A673 (cell line): ENCODE data around the gene PVR. TPM values are rescaled to one million over a fixed set of nuclear protein-coding genes. Genes with fewer than 3 reads are reported as not detected.
"Not testable (repeated sequence)": the region's sequence is repeated elsewhere in the genome, so short reads cannot be mapped to it uniquely, and the experiment has no call there.

ENCODE experiments used
- BruUV-seq: library from RNA; stranded (reverse); fragments of 400-500 nt; replicated peaks from 2 replicates; lab custom pipeline; 2021; lab: Mats Ljungman, UMichigan
- CTCF ChIA-PET: fragments of 300-600 bp; sonication (Branson Sonifier 250); formaldehyde crosslinking; loops from one replicate; lab custom pipeline; 2022; ENCODE audit warnings: antibody characterized with exemption; lab: Charles Lee
- POLR2A ChIA-PET: fragments of 300-600 bp; sonication (Branson Sonifier 250); formaldehyde crosslinking; loops from one replicate; lab custom pipeline; 2022; ENCODE audit warnings: antibody characterized with exemption; ENCODE audit not compliant: low non-redundant PET; lab: Charles Lee
- DNase-seq: peaks from one replicate; pipeline ENCODE4 v3.0.0-alpha.2; 2015; ENCODE audit warnings: low spot score
- H3K27ac ChIP-seq: fragments of 200-600 bp; sonication (generic); 2 replicates; pipeline ENCODE4 v1.5.1; 2016; ENCODE audit warnings: mixed run types, low read depth, mild to moderate bottlenecking, mixed read lengths, antibody characterized with exemption, low read length; ENCODE audit not compliant: poor library complexity, severe bottlenecking
- H3K27me3 ChIP-seq: fragments of 200-600 bp; sonication (generic); replicated peaks from 2 replicates; pipeline ENCODE4 v1.6.1; 2017; ENCODE audit warnings: mixed run types, low read depth, mild to moderate bottlenecking, mixed read lengths, antibody characterized with exemption, low read length; ENCODE audit not compliant: insufficient read depth, poor library complexity
- H3K36me3 ChIP-seq: fragments of 200-600 bp; sonication (generic); 2 replicates; pipeline ENCODE4 v1.6.1; 2016; ENCODE audit warnings: mixed run types, mild to moderate bottlenecking, mixed read lengths, antibody characterized with exemption, low read length; ENCODE audit not compliant: insufficient read depth, poor library complexity, severe bottlenecking
- H3K4me1 ChIP-seq: fragments of 200-600 bp; sonication (generic); 2 replicates; pipeline ENCODE4 v1.6.1; 2017; ENCODE audit warnings: mixed run types, mild to moderate bottlenecking, mixed read lengths, antibody characterized with exemption, low read length; ENCODE audit not compliant: insufficient read depth, poor library complexity, severe bottlenecking
- H3K4me3 ChIP-seq: fragments of 200-600 bp; sonication (generic); 2 replicates; pipeline ENCODE4 v1.5.1; 2016; ENCODE audit warnings: low read depth, mixed run types, mild to moderate bottlenecking, mixed read lengths, low read length; ENCODE audit not compliant: poor library complexity, severe bottlenecking
- H3K9me3 ChIP-seq: fragments of 200-600 bp; sonication (generic); 2 replicates; pipeline ENCODE4 v1.6.1; 2016; ENCODE audit warnings: mixed run types, low read depth, mild to moderate bottlenecking, mixed read lengths, antibody characterized with exemption, low read length; ENCODE audit not compliant: poor library complexity, severe bottlenecking
- EZH2 ChIP-seq: fragments of 200-600 bp; sonication (generic); IDR thresholded peaks from 2 replicates; pipeline ENCODE4 v1.6.1; 2017; ENCODE audit warnings: borderline replicate concordance, low read depth, mild to moderate bottlenecking, mixed read lengths, antibody characterized with exemption, low read length; ENCODE audit not compliant: poor library complexity, severe bottlenecking
- intact Hi-C: fragments of 100-400 bp; cut with micrococcal nuclease; formaldehyde crosslinking; loops from one replicate; pipeline ENCODE4 v1.10.0; 2022; ENCODE audit not compliant: unreplicated experiment
- total RNA-seq: library from RNA; stranded (reverse); gene quantifications from 2 replicates; pipeline ENCODE4 v1.2.3, GENCODE V29; 2021
- TF ChIP-seq, protein P1 (sequence below): fragments of 300-800, 200-600 bp; sonication (generic); conservative IDR thresholded peaks from 2 replicates; pipeline ENCODE4 v1.5.1; 2017; ENCODE audit warnings: low read depth, mild to moderate bottlenecking, antibody characterized with exemption, low read length, moderate library complexity, mixed read lengths

The PVR gene
- total RNA-seq, 1 experiment from 2014 or later, result 29.5 TPM

- no TSS peak for BruUV-seq
- intact Hi-C loops, result loop anchor here (10.0 kb wide), 2 partner anchors 161 to 271 kb away; partner anchors contain the start of genes CLPTM1 and NECTIN2
Observed at GRCh38 chr19:44683434-44684210, 39.9 kb downstream of the PVR start.

DNA sequence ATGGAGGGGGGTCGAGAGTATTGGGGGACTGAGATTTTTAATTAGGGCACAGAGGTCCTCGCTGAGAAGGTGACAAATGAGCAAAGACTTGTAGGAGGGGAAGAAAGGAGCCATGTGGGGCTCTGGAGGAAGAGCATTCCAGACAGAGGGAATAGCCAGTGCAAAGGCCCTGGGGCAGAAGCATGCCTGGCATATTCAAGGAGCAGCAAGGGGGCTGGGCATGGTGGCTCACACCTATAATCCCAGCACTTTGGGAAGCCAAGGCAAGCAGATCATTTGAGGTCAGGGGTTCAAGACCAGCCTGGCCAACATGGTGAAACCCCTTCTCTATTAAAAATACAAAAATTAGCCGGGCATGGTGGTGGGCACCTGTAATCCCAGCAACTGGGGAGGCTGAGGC is 40.7 kb downstream of the PVR start:
- H3K4me1 ChIP-seq, DNase-seq, CTCF ChIA-PET, BruUV-seq, H3K27me3 ChIP-seq, H3K36me3 ChIP-seq, POLR2A ChIA-PET, H3K9me3 ChIP-seq, H3K4me3 ChIP-seq: not testable (repeated sequence)
- intact Hi-C loops, result loop anchor here (10.0 kb wide), 2 partner anchors 160 to 270 kb away; partner anchors contain the start of genes CLPTM1 and NECTIN2
- H3K27ac ChIP-seq, result peak overlapping the region; percentile 52

More at GRCh38 chr19:44683434-44684210, 39.9 kb downstream of the PVR start:
- Histone ChIP-seq H3K4me3 (no peak overlapping the region), H3K27me3 (no peaks in the 10 kb centered on the region), H3K36me3 (no peaks in the 10 kb centered on the region), H3K9me3 (no peaks in the 10 kb centered on the region), H3K4me1 (no peaks in the 10 kb centered on the region), H3K27ac (no peak overlapping the region)
- no peak for DNase-seq
- POLR2A ChIA-PET, result no interaction called here
- no peak for TF ChIP-seq EZH2
- TF ChIP-seq, protein P1, sequence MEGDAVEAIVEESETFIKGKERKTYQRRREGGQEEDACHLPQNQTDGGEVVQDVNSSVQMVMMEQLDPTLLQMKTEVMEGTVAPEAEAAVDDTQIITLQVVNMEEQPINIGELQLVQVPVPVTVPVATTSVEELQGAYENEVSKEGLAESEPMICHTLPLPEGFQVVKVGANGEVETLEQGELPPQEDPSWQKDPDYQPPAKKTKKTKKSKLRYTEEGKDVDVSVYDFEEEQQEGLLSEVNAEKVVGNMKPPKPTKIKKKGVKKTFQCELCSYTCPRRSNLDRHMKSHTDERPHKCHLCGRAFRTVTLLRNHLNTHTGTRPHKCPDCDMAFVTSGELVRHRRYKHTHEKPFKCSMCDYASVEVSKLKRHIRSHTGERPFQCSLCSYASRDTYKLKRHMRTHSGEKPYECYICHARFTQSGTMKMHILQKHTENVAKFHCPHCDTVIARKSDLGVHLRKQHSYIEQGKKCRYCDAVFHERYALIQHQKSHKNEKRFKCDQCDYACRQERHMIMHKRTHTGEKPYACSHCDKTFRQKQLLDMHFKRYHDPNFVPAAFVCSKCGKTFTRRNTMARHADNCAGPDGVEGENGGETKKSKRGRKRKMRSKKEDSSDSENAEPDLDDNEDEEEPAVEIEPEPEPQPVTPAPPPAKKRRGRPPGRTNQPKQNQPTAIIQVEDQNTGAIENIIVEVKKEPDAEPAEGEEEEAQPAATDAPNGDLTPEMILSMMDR, result no peak
- CTCF ChIA-PET, result no interaction called here

GRCh38 chr19:44684892-44685863 is 41.5 kb downstream of the PVR start:
- no peak overlapping the region for H3K4me3 ChIP-seq
- CTCF ChIA-PET, result interaction anchor here (0.7 kb wide), 2 partner anchors 115 to 179 kb away, joined by 4 read pairs; no protein-coding TSS in a partner anchor
- TF ChIP-seq EZH2, result no peak
- TF ChIP-seq, protein P1, result no peak
- no peaks in the 10 kb centered on the region for H3K27me3 ChIP-seq
- H3K27ac ChIP-seq, result peak overlapping the region; percentile 52
- H3K9me3 ChIP-seq, result no peaks in the 10 kb centered on the region
- no peaks in the 10 kb centered on the region for H3K4me1 ChIP-seq
- no peaks in the 10 kb centered on the region for H3K36me3 ChIP-seq
- DNase-seq, result peak; percentile 92
- POLR2A ChIA-PET, result no interaction called here
- intact Hi-C loops, result loop anchor here (10.0 kb wide), 2 partner anchors 160 to 270 kb away; partner anchors contain the start of genes CLPTM1 and NECTIN2
- BruUV-seq, result TSS peak; percentile 38
